Measurements from ENCODE around the gene SLC7A8. TPM values are rescaled to one million over a fixed set of nuclear protein-coding genes. Genes with fewer than 3 reads are reported as not detected.

Gene SLC7A8
- total RNA-seq, 1 donor from 2014 or later, result 1.8 TPM

GRCh38 chr14:23149745-23150144 lies 33.7 kb downstream of the SLC7A8 start:
- Mint-ChIP-seq H3K4me3 (no peak overlapping the region), H3K4me1 (no peaks in the 10 kb centered on the region), H3K27ac (no peak overlapping the region), H3K9me3 (no peaks in the 10 kb centered on the region), H3K27me3 (peaks cover 5% of the 10 kb centered on the region), H3K36me3 (ENCODE audit: low read depth) (no peaks in the 10 kb centered on the region)
- no peak for DNase-seq
- intact Hi-C loops (cut with micrococcal nuclease), result no loop called here
- ChIA-PET POLR2A (no interaction called here), CTCF (no interaction called here)
- ATAC-seq (ENCODE audit: low read depth), result no peak
- no peak for TF ChIP-seq CTCF (IDR thresholded peaks at IDR 0.05)

GRCh38 chr14:23148591-23149249 lies 34.7 kb downstream of the SLC7A8 start:
- intact Hi-C loops (cut with micrococcal nuclease), result no loop called here
- H3K4me1 Mint-ChIP-seq, result no peaks in the 10 kb centered on the region
- ATAC-seq (ENCODE audit: low read depth), result no peak
- H3K27me3 Mint-ChIP-seq, result peaks cover 5% of the 10 kb centered on the region
- no peak for DNase-seq
- POLR2A ChIA-PET, result no interaction called here
- no peak overlapping the region for H3K27ac Mint-ChIP-seq
- no peak overlapping the region for H3K4me3 Mint-ChIP-seq
- no peak for TF ChIP-seq CTCF (IDR thresholded peaks at IDR 0.05)
- no peaks in the 10 kb centered on the region for H3K36me3 Mint-ChIP-seq (ENCODE audit: low read depth)
- no peaks in the 10 kb centered on the region for H3K9me3 Mint-ChIP-seq
- CTCF ChIA-PET, result no interaction called here

GRCh38 chr14:23147676-23148075 lies 35.8 kb downstream of the SLC7A8 start:
- intact Hi-C loops (cut with micrococcal nuclease), result no loop called here
- Mint-ChIP-seq H3K36me3 (ENCODE audit: low read depth) (no peaks in the 10 kb centered on the region), H3K27me3 (peaks cover 5% of the 10 kb centered on the region), H3K9me3 (no peaks in the 10 kb centered on the region), H3K27ac (no peak overlapping the region), H3K4me3 (no peak overlapping the region), H3K4me1 (no peaks in the 10 kb centered on the region)
- CTCF ChIA-PET, result no interaction called here
- ATAC-seq (ENCODE audit: low read depth), result no peak
- TF ChIP-seq CTCF (IDR thresholded peaks at IDR 0.05), result no peak
- DNase-seq, result no peak
- POLR2A ChIA-PET, result no interaction called here

- ChIA-PET POLR2A (no interaction called here), CTCF (no interaction called here)
- DNase-seq, result no peak
- Mint-ChIP-seq H3K27me3 (peaks cover 5% of the 10 kb centered on the region), H3K36me3 (ENCODE audit: low read depth) (no peaks in the 10 kb centered on the region), H3K27ac (no peak overlapping the region), H3K9me3 (no peaks in the 10 kb centered on the region), H3K4me3 (no peak overlapping the region), H3K4me1 (no peaks in the 10 kb centered on the region)
- no peak for ATAC-seq (ENCODE audit: low read depth)
- no peak for TF ChIP-seq CTCF (IDR thresholded peaks at IDR 0.05)
- intact Hi-C loops (cut with micrococcal nuclease), result no loop called here
Observed at GRCh38 chr14:23146980-23147379, 36.5 kb downstream of the SLC7A8 start.

- ATAC-seq (ENCODE audit: low read depth) (no peak), DNase-seq (no peak)
- Mint-ChIP-seq H3K4me3 (no peak overlapping the region), H3K27ac (no peak overlapping the region), H3K36me3 (ENCODE audit: low read depth) (no peaks in the 10 kb centered on the region), H3K4me1 (no peaks in the 10 kb centered on the region), H3K9me3 (no peaks in the 10 kb centered on the region), H3K27me3 (peaks cover 7% of the 10 kb centered on the region)
- ChIA-PET POLR2A (no interaction called here), CTCF (no interaction called here)
- no peak for TF ChIP-seq CTCF (IDR thresholded peaks at IDR 0.05)
- intact Hi-C loops (cut with micrococcal nuclease), result no loop called here
Observed at GRCh38 chr14:23146351-23146910, 37.0 kb downstream of the SLC7A8 start.

Measured in activated B cell treated with CpG ODN at 0.5 μM for 24 hours (primary cell).